ENCODE measurements around the gene PIGT.

The PIGT gene

GRCh38 chr20:45407783-45408645, 7.9 kb upstream of the PIGT start, which contains the start of gene DBNDD2:
Gene DBNDD2, plus strand, starts transcription at chr20:45408289. Its CDS starts 179 bp downstream, at chr20:45408468.
- no peak for TF ChIP-seq GATA3 (IDR thresholded peaks at IDR 0.05; ENCODE audit: low read depth, low read length)
- TF ChIP-seq GATA2 (IDR thresholded peaks at IDR 0.05; ENCODE audit: low read depth, low read length) = no peak

DNA sequence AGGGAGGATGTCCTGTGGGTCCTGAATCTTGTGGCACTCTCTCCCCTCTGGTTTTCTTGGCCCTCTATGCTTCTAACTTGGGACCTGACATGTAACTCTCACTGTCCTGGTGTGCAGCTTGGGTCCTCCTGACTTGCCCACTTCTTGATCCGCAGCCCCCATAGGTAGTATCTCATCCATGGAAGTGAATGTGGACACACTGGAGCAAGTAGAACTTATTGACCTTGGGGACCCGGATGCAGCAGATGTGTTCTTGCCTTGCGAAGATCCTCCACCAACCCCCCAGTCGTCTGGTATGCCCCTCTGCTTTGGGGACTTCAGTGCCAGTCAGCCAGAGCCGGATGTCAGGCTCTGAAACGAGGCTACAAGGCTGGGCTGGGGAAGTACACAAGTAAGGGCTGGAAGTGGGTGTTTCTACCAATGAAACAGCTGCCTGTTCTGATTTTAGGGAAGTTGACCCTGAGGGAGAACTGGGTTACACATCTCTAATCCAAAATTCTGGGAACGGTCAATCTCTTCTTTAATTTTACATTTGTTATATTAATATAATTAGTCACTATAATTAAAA, 7.2 kb upstream of the PIGT start:
- no peak for TF ChIP-seq GATA2 (IDR thresholded peaks at IDR 0.05; ENCODE audit: low read depth, low read length)
- no peak for TF ChIP-seq GATA3 (IDR thresholded peaks at IDR 0.05; ENCODE audit: low read depth, low read length)

DNA sequence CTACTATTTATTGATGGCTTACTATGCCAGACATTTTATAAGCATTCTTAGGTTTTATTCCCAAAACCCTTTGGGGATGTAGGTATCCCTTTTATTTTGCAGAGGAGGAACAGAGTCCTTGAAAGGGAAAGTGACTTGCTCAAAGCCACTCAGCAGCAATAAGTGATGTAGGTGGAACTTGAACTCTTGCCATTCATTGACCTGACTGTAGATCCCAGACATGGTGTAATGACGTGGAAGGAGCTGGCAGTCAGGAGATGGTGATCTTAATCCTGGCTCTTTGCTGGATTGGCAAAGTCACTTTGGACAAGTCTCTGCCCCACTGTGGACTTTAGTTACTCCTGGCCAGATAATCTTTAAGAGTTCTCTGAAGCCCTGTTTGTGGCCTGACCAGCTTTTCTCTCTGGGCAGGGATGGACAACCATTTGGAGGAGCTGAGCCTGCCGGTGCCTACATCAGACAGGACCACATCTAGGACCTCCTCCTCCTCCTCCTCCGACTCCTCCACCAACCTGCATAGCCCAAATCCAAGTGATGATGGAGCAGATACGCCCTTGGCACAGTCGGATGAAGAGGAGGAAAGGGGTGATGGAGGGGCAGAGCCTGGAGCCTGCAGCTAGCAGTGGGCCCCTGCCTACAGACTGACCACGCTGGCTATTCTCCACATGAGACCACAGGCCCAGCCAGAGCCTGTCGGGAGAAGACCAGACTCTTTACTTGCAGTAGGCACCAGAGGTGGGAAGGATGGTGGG, 6.2 kb upstream of the PIGT start:
- no peak for TF ChIP-seq GATA2 (IDR thresholded peaks at IDR 0.05; ENCODE audit: low read depth, low read length)
- TF ChIP-seq GATA3 (IDR thresholded peaks at IDR 0.05; ENCODE audit: low read depth, low read length) = no peak

- TF ChIP-seq GATA3 (IDR thresholded peaks at IDR 0.05; ENCODE audit: low read depth, low read length) (no peak), GATA2 (IDR thresholded peaks at IDR 0.05; ENCODE audit: low read depth, low read length) (no peak)
Measured at GRCh38 chr20:45410887-45411286, 5.1 kb upstream of the PIGT start.

GRCh38 chr20:45412653-45413052, 3.3 kb upstream of the PIGT start:
- TF ChIP-seq GATA3 (IDR thresholded peaks at IDR 0.05; ENCODE audit: low read depth, low read length) (no peak), GATA2 (IDR thresholded peaks at IDR 0.05; ENCODE audit: low read depth, low read length) (no peak)

- no peak for TF ChIP-seq GATA2 (IDR thresholded peaks at IDR 0.05; ENCODE audit: low read depth, low read length)
- TF ChIP-seq GATA3 (IDR thresholded peaks at IDR 0.05; ENCODE audit: low read depth, low read length) = no peak
Measured at GRCh38 chr20:45413479-45413878, 2.5 kb upstream of the PIGT start.

DNA sequence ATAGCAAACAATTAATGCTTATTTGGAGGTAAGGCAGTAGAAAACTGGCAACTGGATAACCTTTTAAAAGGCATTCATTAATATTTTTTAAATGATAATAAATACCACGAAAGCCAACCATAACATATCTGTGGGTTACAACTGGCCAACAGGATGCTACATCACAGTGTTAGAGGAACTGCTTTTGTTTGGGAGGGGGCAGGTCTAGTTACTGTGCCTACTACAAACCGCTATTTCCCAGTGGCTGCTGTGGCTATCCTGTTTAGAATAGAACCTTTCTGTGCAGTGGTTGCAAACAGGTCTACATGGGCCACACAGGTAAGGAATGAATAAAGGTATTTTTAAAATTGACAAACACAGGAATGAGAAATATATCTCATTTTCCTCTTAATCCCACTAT, 976 bp downstream of the PIGT start:
- TF ChIP-seq GATA3 (IDR thresholded peaks at IDR 0.05; ENCODE audit: low read depth, low read length) = no peak
- TF ChIP-seq GATA2 (IDR thresholded peaks at IDR 0.05; ENCODE audit: low read depth, low read length) = no peak

GRCh38 chr20:45419188-45420091, 3.5 kb downstream of the PIGT start:
- TF ChIP-seq GATA2 (IDR thresholded peaks at IDR 0.05; ENCODE audit: low read depth, low read length) (no peak), GATA3 (IDR thresholded peaks at IDR 0.05; ENCODE audit: low read depth, low read length) (no peak)

DNA sequence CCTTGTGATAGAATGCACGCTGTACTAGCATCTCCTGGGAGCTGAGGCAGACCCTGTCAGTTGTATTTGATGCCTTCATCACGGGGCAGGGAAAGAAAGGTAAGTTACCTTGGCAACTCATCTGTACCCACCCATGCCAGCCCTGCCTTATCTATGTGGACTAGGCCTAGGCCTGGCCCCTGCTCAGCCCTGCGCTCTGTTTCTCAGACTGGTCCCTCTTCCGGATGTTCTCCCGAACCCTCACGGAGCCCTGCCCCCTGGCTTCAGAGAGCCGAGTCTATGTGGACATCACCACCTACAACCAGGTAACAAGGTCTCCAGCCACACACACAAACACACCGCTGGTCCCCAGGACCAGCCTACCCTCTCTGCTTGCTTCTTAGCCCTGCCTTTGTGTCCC, 4.2 kb downstream of the PIGT start:
- TF ChIP-seq GATA2 (IDR thresholded peaks at IDR 0.05; ENCODE audit: low read depth, low read length) = no peak
- no peak for TF ChIP-seq GATA3 (IDR thresholded peaks at IDR 0.05; ENCODE audit: low read depth, low read length)

GRCh38 chr20:45423700-45424099, 7.8 kb downstream of the PIGT start:
- TF ChIP-seq GATA3 (IDR thresholded peaks at IDR 0.05; ENCODE audit: low read depth, low read length) (no peak), GATA2 (IDR thresholded peaks at IDR 0.05; ENCODE audit: low read depth, low read length) (no peak)

DNA sequence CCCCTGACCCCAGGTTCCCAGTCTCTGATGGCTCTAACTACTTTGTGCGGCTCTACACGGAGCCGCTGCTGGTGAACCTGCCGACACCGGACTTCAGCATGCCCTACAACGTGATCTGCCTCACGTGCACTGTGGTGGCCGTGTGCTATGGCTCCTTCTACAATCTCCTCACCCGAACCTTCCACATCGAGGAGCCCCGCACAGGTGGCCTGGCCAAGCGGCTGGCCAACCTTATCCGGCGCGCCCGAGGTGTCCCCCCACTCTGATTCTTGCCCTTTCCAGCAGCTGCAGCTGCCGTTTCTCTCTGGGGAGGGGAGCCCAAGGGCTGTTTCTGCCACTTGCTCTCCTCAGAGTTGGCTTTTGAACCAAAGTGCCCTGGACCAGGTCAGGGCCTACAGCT, 9.6 kb downstream of the PIGT start:
- no peak for TF ChIP-seq GATA2 (IDR thresholded peaks at IDR 0.05; ENCODE audit: low read depth, low read length)
- no peak for TF ChIP-seq GATA3 (IDR thresholded peaks at IDR 0.05; ENCODE audit: low read depth, low read length)

DNA sequence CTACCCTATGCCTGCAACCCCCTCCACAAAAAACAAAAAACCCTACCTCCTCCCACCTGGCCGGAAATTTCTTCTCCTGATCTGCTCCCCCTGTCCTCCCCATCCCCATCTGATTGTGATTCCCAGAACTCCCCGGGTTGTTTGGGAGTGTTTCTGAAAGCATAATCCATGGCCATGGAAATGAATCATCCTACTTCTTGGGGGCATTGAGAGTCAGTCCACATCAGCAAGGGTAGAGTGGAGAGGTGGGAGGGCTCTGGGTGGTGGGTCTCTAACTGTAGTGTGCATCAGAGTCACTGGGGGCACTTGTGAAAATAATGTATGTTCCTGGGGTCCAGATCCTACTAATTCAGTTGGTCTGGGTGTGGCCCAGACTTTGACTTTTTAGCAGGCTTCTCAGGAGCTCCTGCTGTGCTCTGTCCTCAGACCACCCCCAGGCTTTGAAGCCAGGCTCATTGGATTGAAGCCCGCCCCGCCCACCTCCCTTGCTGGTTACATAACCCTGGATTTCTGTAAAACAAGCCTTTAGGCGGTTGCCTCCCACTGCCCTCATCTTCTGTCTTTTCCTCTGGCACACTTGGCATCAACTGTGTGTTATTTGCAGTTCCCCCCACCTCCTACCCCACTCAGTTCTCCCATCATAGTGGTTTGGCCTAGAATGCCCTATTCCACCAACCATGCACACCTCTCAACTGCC, 10.5 kb downstream of the PIGT start:
- TF ChIP-seq GATA2 (IDR thresholded peaks at IDR 0.05; ENCODE audit: low read depth, low read length) (no peak), GATA3 (IDR thresholded peaks at IDR 0.05; ENCODE audit: low read depth, low read length) (no peak)
